GM21390 (cell line): ENCODE data around the gene PEX5L.
A peak's percentile ranks its signal among the peaks of the same experiment; 100 is the strongest.

Source experiments
- ATAC-seq: cut with Tn5 transposase; IDR thresholded peaks from one replicate; pipeline ENCODE4 v1.9.1; 2021; ENCODE audit not compliant: unreplicated experiment

Gene PEX5L

GRCh38 chr3:180036671-180037455 lies at the start of gene PEX5L:
Gene PEX5L (minus strand): TSS chr3:180036937. CDS start chr3:180036599, 338 bp downstream.
- peak; percentile 86 for ATAC-seq

GRCh38 chr3:180085122-180085710 lies 48.5 kb upstream of the PEX5L start:
- peak; percentile 54 for ATAC-seq

- no peak for ATAC-seq
These were observed 46.0 kb upstream of the PEX5L start for GRCh38 chr3:180082699-180083098.

- ATAC-seq = no peak
These were observed 41.9 kb upstream of the PEX5L start for GRCh38 chr3:180078592-180078991.

GRCh38 chr3:180073561-180073960 lies 36.8 kb upstream of the PEX5L start:
- ATAC-seq = no peak

GRCh38 chr3:180072786-180073185 lies 36.0 kb upstream of the PEX5L start:
- ATAC-seq = no peak

- no peak for ATAC-seq
These were observed 34.2 kb upstream of the PEX5L start for GRCh38 chr3:180070925-180071324.

GRCh38 chr3:180068023-180068422 lies 31.3 kb upstream of the PEX5L start:
- ATAC-seq = no peak

- ATAC-seq = no peak
These were observed 29.9 kb upstream of the PEX5L start for GRCh38 chr3:180066598-180066997.

- no peak for ATAC-seq
These were observed 27.0 kb upstream of the PEX5L start for GRCh38 chr3:180063783-180064182.

GRCh38 chr3:180062771-180063170 lies 26.0 kb upstream of the PEX5L start:
- no peak for ATAC-seq

- no peak for ATAC-seq
These were observed 22.6 kb upstream of the PEX5L start for GRCh38 chr3:180059356-180059755.

GRCh38 chr3:180058238-180058637 lies 21.5 kb upstream of the PEX5L start:
- no peak for ATAC-seq

GRCh38 chr3:180055656-180056055 lies 18.9 kb upstream of the PEX5L start:
- ATAC-seq = peak; percentile 62

- ATAC-seq = no peak
These were observed 12.7 kb upstream of the PEX5L start for GRCh38 chr3:180049391-180049790.

GRCh38 chr3:180048840-180049239 lies 12.1 kb upstream of the PEX5L start:
- ATAC-seq = no peak

- ATAC-seq = peak; percentile 98
These were observed 11.4 kb upstream of the PEX5L start for GRCh38 chr3:180048103-180048502.

- no peak for ATAC-seq
These were observed 4.2 kb upstream of the PEX5L start for GRCh38 chr3:180040966-180041365.

GRCh38 chr3:180036092-180036670 lies 556 bp downstream of the PEX5L start:
- ATAC-seq = peak; percentile 59

- ATAC-seq = no peak
These were observed 9.7 kb downstream of the PEX5L start for GRCh38 chr3:180026997-180027396.

- ATAC-seq = peak; percentile 79
These were observed 18.2 kb downstream of the PEX5L start for GRCh38 chr3:180018543-180018942.

GRCh38 chr3:180017846-180018245 lies 18.9 kb downstream of the PEX5L start:
- ATAC-seq = no peak
